ENCODE results near the gene VPS35.

VPS35 gene

GRCh38 chr16:46732561-46732960, 43.6 kb upstream of the VPS35 start:
- H2BK5ac ChIP-seq (ENCODE audit: low read depth, low read length, poor library complexity) = no peak overlapping the region
- H3K9ac ChIP-seq (ENCODE audit: low read length) = no peak overlapping the region
- H3K79me1 ChIP-seq (ENCODE audit: low read length) = peaks cover 9% of the 10 kb centered on the region
- H3K14ac ChIP-seq (ENCODE audit: low read length) = peak overlapping the region; percentile 22
- DNase-seq = no peak
- H2AK5ac ChIP-seq (ENCODE audit: low read length) = no peak overlapping the region
- H4K12ac ChIP-seq (ENCODE audit: low read depth, low read length) = no peak overlapping the region
- H3K36me3 ChIP-seq (ENCODE audit: control insufficient read depth in 1 of 2, insufficient read depth in 2 of 2, low read length in 2 of 2) = peaks cover 3% of the 10 kb centered on the region in 2 experiments
- no peak overlapping the region for H2BK120ac ChIP-seq (ENCODE audit: insufficient read depth, low read length, poor library complexity)
- no peak overlapping the region for H2AFZ ChIP-seq (ENCODE audit: insufficient read depth, low read length, poor library complexity)
- no CpG with 5 or more reads among the region's 4 CpGs for WGBS (ENCODE audit: extremely low coverage, insufficient coverage, insufficient read length)
- H3K4ac ChIP-seq (ENCODE audit: low read depth, low read length) = no peak overlapping the region
- H3K27me3 ChIP-seq (ENCODE audit: insufficient read depth, low read length) = no peaks in the 10 kb centered on the region
- no peak overlapping the region for H3K23ac ChIP-seq (ENCODE audit: low read length)
- H2BK12ac ChIP-seq (ENCODE audit: low read length) = no peak overlapping the region
- H3K4me1 ChIP-seq (ENCODE audit: control insufficient read depth in 1 of 2, insufficient read depth in 2 of 2, low read length in 2 of 2) = peaks cover 12 to 22% of the 10 kb centered on the region in 2 experiments
- H3K18ac ChIP-seq (ENCODE audit: low read length) = no peak overlapping the region
- peak overlapping the region; percentile 7 for H4K91ac ChIP-seq (ENCODE audit: low read depth, low read length)
- H3K4me3 ChIP-seq (ENCODE audit: low read depth, low read length) = no peak overlapping the region
- no peak overlapping the region for H3K27ac ChIP-seq (ENCODE audit: low read depth, low read length)
- no peak overlapping the region for H3K4me2 ChIP-seq (ENCODE audit: low read length)
- peaks cover under 1% of the 10 kb centered on the region for H3K79me2 ChIP-seq (ENCODE audit: control insufficient read depth, insufficient read depth, low read length, poor library complexity)
- H4K8ac ChIP-seq (ENCODE audit: low read depth, low read length) = no peak overlapping the region
- H3K9me3 ChIP-seq (ENCODE audit: insufficient read depth, low read depth, low read length) = no peaks in the 10 kb centered on the region

- no peaks in the 10 kb centered on the region for H3K9me3 ChIP-seq (ENCODE audit: insufficient read depth, low read depth, low read length)
- H3K79me1 ChIP-seq (ENCODE audit: low read length) = peaks cover 7% of the 10 kb centered on the region
- no peak overlapping the region for H3K27ac ChIP-seq (ENCODE audit: low read depth, low read length)
- H2AK5ac ChIP-seq (ENCODE audit: low read length) = no peak overlapping the region
- no peak for DNase-seq
- WGBS (ENCODE audit: extremely low coverage, insufficient coverage, insufficient read length) = no CpG with 5 or more reads among the region's 23 CpGs
- H3K4me3 ChIP-seq (ENCODE audit: low read depth, low read length) = no peak overlapping the region
- H4K12ac ChIP-seq (ENCODE audit: low read depth, low read length) = no peak overlapping the region
- H3K23ac ChIP-seq (ENCODE audit: low read length) = no peak overlapping the region
- peaks cover 3 to 5% of the 10 kb centered on the region in 2 experiments for H3K36me3 ChIP-seq (ENCODE audit: control insufficient read depth in 1 of 2, insufficient read depth in 2 of 2, low read length in 2 of 2)
- H2AFZ ChIP-seq (ENCODE audit: insufficient read depth, low read length, poor library complexity) = no peak overlapping the region
- peak overlapping the region; percentile 22 for H3K14ac ChIP-seq (ENCODE audit: low read length)
- peak overlapping the region; percentile 39 for H2BK120ac ChIP-seq (ENCODE audit: insufficient read depth, low read length, poor library complexity)
- H3K4me2 ChIP-seq (ENCODE audit: low read length) = no peak overlapping the region
- H3K9ac ChIP-seq (ENCODE audit: low read length) = no peak overlapping the region
- no peak overlapping the region for H2BK5ac ChIP-seq (ENCODE audit: low read depth, low read length, poor library complexity)
- peak overlapping the region; percentile 7 for H4K91ac ChIP-seq (ENCODE audit: low read depth, low read length)
- no peaks in the 10 kb centered on the region for H3K79me2 ChIP-seq (ENCODE audit: control insufficient read depth, insufficient read depth, low read length, poor library complexity)
- H4K8ac ChIP-seq (ENCODE audit: low read depth, low read length) = no peak overlapping the region
- peaks cover 7 to 20% of the 10 kb centered on the region in 2 experiments for H3K4me1 ChIP-seq (ENCODE audit: control insufficient read depth in 1 of 2, insufficient read depth in 2 of 2, low read length in 2 of 2)
- no peak overlapping the region for H3K4ac ChIP-seq (ENCODE audit: low read depth, low read length)
- peak overlapping the region; percentile 16 for H2BK12ac ChIP-seq (ENCODE audit: low read length)
- no peak overlapping the region for H3K18ac ChIP-seq (ENCODE audit: low read length)
- H3K27me3 ChIP-seq (ENCODE audit: insufficient read depth, low read length) = no peaks in the 10 kb centered on the region
Observed at GRCh38 chr16:46731691-46732555, 42.9 kb upstream of the VPS35 start.

- H3K14ac ChIP-seq (ENCODE audit: low read length) = no peak overlapping the region
- H3K27me3 ChIP-seq (ENCODE audit: insufficient read depth, low read length) = no peaks in the 10 kb centered on the region
- H3K18ac ChIP-seq (ENCODE audit: low read length) = no peak overlapping the region
- H3K9ac ChIP-seq (ENCODE audit: low read length) = no peak overlapping the region
- no peak overlapping the region for H2BK5ac ChIP-seq (ENCODE audit: low read depth, low read length, poor library complexity)
- H3K4me2 ChIP-seq (ENCODE audit: low read length) = no peak overlapping the region
- no peak overlapping the region for H2BK12ac ChIP-seq (ENCODE audit: low read length)
- H2AK5ac ChIP-seq (ENCODE audit: low read length) = no peak overlapping the region
- no peak overlapping the region for H2AFZ ChIP-seq (ENCODE audit: insufficient read depth, low read length, poor library complexity)
- H3K79me2 ChIP-seq (ENCODE audit: control insufficient read depth, insufficient read depth, low read length, poor library complexity) = no peaks in the 10 kb centered on the region
- H3K27ac ChIP-seq (ENCODE audit: low read depth, low read length) = no peak overlapping the region
- no peak overlapping the region for H4K91ac ChIP-seq (ENCODE audit: low read depth, low read length)
- H3K79me1 ChIP-seq (ENCODE audit: low read length) = peaks cover under 1% of the 10 kb centered on the region
- no peak overlapping the region for H4K12ac ChIP-seq (ENCODE audit: low read depth, low read length)
- H3K36me3 ChIP-seq (ENCODE audit: control insufficient read depth in 1 of 2, insufficient read depth in 2 of 2, low read length in 2 of 2) = peaks cover 3 to 5% of the 10 kb centered on the region in 2 experiments
- no peak overlapping the region for H3K23ac ChIP-seq (ENCODE audit: low read length)
- peaks cover 3 to 15% of the 10 kb centered on the region in 2 experiments for H3K4me1 ChIP-seq (ENCODE audit: control insufficient read depth in 1 of 2, insufficient read depth in 2 of 2, low read length in 2 of 2)
- WGBS (ENCODE audit: extremely low coverage, insufficient coverage, insufficient read length) = no CpG with 5 or more reads among the region's 17 CpGs
- H3K9me3 ChIP-seq (ENCODE audit: insufficient read depth, low read depth, low read length) = no peaks in the 10 kb centered on the region
- no peak overlapping the region for H4K8ac ChIP-seq (ENCODE audit: low read depth, low read length)
- H3K4me3 ChIP-seq (ENCODE audit: low read depth, low read length) = no peak overlapping the region
- H2BK120ac ChIP-seq (ENCODE audit: insufficient read depth, low read length, poor library complexity) = peak overlapping the region; percentile 39
- DNase-seq = no peak
- no peak overlapping the region for H3K4ac ChIP-seq (ENCODE audit: low read depth, low read length)
Observed at GRCh38 chr16:46730801-46731690, 42.1 kb upstream of the VPS35 start.

- Histone ChIP-seq H3K36me3 (ENCODE audit: control insufficient read depth in 1 of 2, insufficient read depth in 2 of 2, low read length in 2 of 2) (peaks cover 3 to 5% of the 10 kb centered on the region in 2 experiments), H3K4ac (ENCODE audit: low read depth, low read length) (no peak overlapping the region), H2BK12ac (ENCODE audit: low read length) (no peak overlapping the region), H4K8ac (ENCODE audit: low read depth, low read length) (no peak overlapping the region), H3K9me3 (ENCODE audit: insufficient read depth, low read depth, low read length) (no peaks in the 10 kb centered on the region), H3K4me1 (ENCODE audit: control insufficient read depth in 1 of 2, insufficient read depth in 2 of 2, low read length in 2 of 2) (peaks cover 3 to 15% of the 10 kb centered on the region in 2 experiments), H3K14ac (ENCODE audit: low read length) (no peak overlapping the region), H3K4me3 (ENCODE audit: low read depth, low read length) (no peak overlapping the region), H3K79me1 (ENCODE audit: low read length) (no peaks in the 10 kb centered on the region), H4K91ac (ENCODE audit: low read depth, low read length) (no peak overlapping the region), H3K9ac (ENCODE audit: low read length) (no peak overlapping the region), H3K23ac (ENCODE audit: low read length) (no peak overlapping the region), H3K27ac (ENCODE audit: low read depth, low read length) (no peak overlapping the region), H2AFZ (ENCODE audit: insufficient read depth, low read length, poor library complexity) (no peak overlapping the region), H2BK120ac (ENCODE audit: insufficient read depth, low read length, poor library complexity) (no peak overlapping the region), H3K79me2 (ENCODE audit: control insufficient read depth, insufficient read depth, low read length, poor library complexity) (no peaks in the 10 kb centered on the region), H2AK5ac (ENCODE audit: low read length) (no peak overlapping the region), H3K18ac (ENCODE audit: low read length) (no peak overlapping the region), H2BK5ac (ENCODE audit: low read depth, low read length, poor library complexity) (no peak overlapping the region), H4K12ac (ENCODE audit: low read depth, low read length) (no peak overlapping the region), H3K27me3 (ENCODE audit: insufficient read depth, low read length) (no peaks in the 10 kb centered on the region), H3K4me2 (ENCODE audit: low read length) (no peak overlapping the region)
- no CpG with 5 or more reads among the region's 8 CpGs for WGBS (ENCODE audit: extremely low coverage, insufficient coverage, insufficient read length)
- no peak for DNase-seq
Observed at GRCh38 chr16:46730126-46730525, 41.1 kb upstream of the VPS35 start.
